Measurements from ENCODE around the gene MYO18A.

GRCh38 chr17:29073520-29073919 lies 106.7 kb downstream of the MYO18A start:
- TF ChIP-seq, protein P1, sequence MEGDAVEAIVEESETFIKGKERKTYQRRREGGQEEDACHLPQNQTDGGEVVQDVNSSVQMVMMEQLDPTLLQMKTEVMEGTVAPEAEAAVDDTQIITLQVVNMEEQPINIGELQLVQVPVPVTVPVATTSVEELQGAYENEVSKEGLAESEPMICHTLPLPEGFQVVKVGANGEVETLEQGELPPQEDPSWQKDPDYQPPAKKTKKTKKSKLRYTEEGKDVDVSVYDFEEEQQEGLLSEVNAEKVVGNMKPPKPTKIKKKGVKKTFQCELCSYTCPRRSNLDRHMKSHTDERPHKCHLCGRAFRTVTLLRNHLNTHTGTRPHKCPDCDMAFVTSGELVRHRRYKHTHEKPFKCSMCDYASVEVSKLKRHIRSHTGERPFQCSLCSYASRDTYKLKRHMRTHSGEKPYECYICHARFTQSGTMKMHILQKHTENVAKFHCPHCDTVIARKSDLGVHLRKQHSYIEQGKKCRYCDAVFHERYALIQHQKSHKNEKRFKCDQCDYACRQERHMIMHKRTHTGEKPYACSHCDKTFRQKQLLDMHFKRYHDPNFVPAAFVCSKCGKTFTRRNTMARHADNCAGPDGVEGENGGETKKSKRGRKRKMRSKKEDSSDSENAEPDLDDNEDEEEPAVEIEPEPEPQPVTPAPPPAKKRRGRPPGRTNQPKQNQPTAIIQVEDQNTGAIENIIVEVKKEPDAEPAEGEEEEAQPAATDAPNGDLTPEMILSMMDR (IDR thresholded peaks at IDR 0.05) = no peak
- TF ChIP-seq POLR2AphosphoS5 (IDR thresholded peaks at IDR 0.05) = no peak
- TF ChIP-seq POLR2A (IDR thresholded peaks at IDR 0.05) = no peak
- TF ChIP-seq EP300 (IDR thresholded peaks at IDR 0.05; ENCODE audit: low read depth) = no peak
